HepG2 (cell line): ENCODE measurements around the gene TM6SF1. TPM values are rescaled to one million over a fixed set of nuclear protein-coding genes. Genes with fewer than 3 reads are reported as not detected.

Experiments used
- ARNTL ChIP-seq: sonication (generic); formaldehyde crosslinking; IDR thresholded peaks from 2 replicates; pipeline ENCODE4 v1.4.0; 2020; ENCODE audit warnings: mild to moderate bottlenecking, missing genetic modification reagents
- ATAD3A ChIP-seq: sonication (generic); formaldehyde crosslinking; IDR thresholded peaks from 2 replicates; pipeline ENCODE4 v1.4.0; 2020; ENCODE audit warnings: missing genetic modification reagents
- HDAC6 ChIP-seq: fragments of 200-600 bp; sonication (generic); IDR thresholded peaks from 2 replicates; pipeline ENCODE4 v1.7.0; 2017; ENCODE audit warnings: mild to moderate bottlenecking, antibody characterized with exemption, low read length, low read depth
- HMGA1 ChIP-seq: sonication (generic); formaldehyde crosslinking; conservative IDR thresholded peaks from 2 replicates; pipeline ENCODE4 v1.4.0; 2020; ENCODE audit warnings: missing genetic modification reagents
- KLF15 ChIP-seq: sonication (generic); formaldehyde crosslinking; IDR thresholded peaks from 2 replicates; pipeline ENCODE4 v1.8.1; 2023; ENCODE audit warnings: borderline replicate concordance, mild to moderate bottlenecking, inconsistent platforms, missing genetic modification reagents, mixed read lengths
- SNRNP70 ChIP-seq: fragments of 200-400 bp; formaldehyde crosslinking; IDR thresholded peaks from 2 replicates; pipeline ENCODE4 v1.6.1; 2017; ENCODE audit warnings: mild to moderate bottlenecking, low read depth, low read length, moderate library complexity
- XBP1 ChIP-seq: sonication (generic); formaldehyde crosslinking; IDR thresholded peaks from 2 replicates; pipeline ENCODE4 v1.5.0; 2020; ENCODE audit warnings: missing genetic modification reagents
- ZBTB4 ChIP-seq: sonication (generic); formaldehyde crosslinking; IDR thresholded peaks from 2 replicates; pipeline ENCODE4 v1.4.0; 2020; ENCODE audit warnings: missing genetic modification reagents, mild to moderate bottlenecking, borderline replicate concordance
- ZNF253 ChIP-seq: sonication (generic); formaldehyde crosslinking; IDR thresholded peaks from 2 replicates; pipeline ENCODE4 v1.8.0; 2022; ENCODE audit warnings: mild to moderate bottlenecking, missing genetic modification reagents, borderline replicate concordance
- ZNF34 ChIP-seq: sonication (generic); formaldehyde crosslinking; IDR thresholded peaks from 2 replicates; pipeline ENCODE4 v1.4.0; 2020; ENCODE audit warnings: mild to moderate bottlenecking, missing genetic modification reagents, borderline replicate concordance
- ZNF468 ChIP-seq: sonication (generic); formaldehyde crosslinking; IDR thresholded peaks from 2 replicates; pipeline ENCODE4 v1.8.0; 2022; ENCODE audit warnings: mild to moderate bottlenecking, moderate library complexity, missing genetic modification reagents
- ZNF879 ChIP-seq: sonication (generic); formaldehyde crosslinking; IDR thresholded peaks from 2 replicates; pipeline ENCODE4 v1.8.1; 2023; ENCODE audit warnings: missing genetic modification reagents
- polyA plus RNA-seq, 8 experiments: library from polyadenylated mRNA; depleted of rRNA in 3 of 8; stranded (reverse) in 7 of 8; unstranded in 1 of 8; fragments of >200 nt; fragmentation: Illumina TruSeq in 4 of 8; extraction: Trizol in 4 of 8; gene quantifications; 2 replicates each; pipeline versions ENCODE4 v1.2.1 to v1.2.3, GENCODE V29; 2011 to 2016; ENCODE audit warnings: low read depth in 4 of 8, missing spikeins in 1 of 8, mixed read lengths in 1 of 8; ENCODE audit not compliant: insufficient read depth in 1 of 8
- total RNA-seq, 5 experiments: library from RNA; depleted of rRNA; stranded (reverse); fragments of >200 nt; fragmentation: Illumina TruSeq; extraction: Trizol; gene quantifications; 2 replicates each; pipeline ENCODE4 v1.2.3, GENCODE V29; 2016; ENCODE audit warnings: low read depth in 1 of 5
- TF ChIP-seq, protein P1 (sequence below): sonication (generic); formaldehyde crosslinking; IDR thresholded peaks from 2 replicates; pipeline ENCODE4 v1.4.0; 2020; ENCODE audit warnings: missing genetic modification reagents
- TF ChIP-seq, protein P2 (sequence below): sonication (generic); formaldehyde crosslinking; IDR thresholded peaks from 2 replicates; pipeline ENCODE4 v1.8.1; 2023; ENCODE audit warnings: missing genetic modification reagents, mild to moderate bottlenecking, borderline replicate concordance
- TF ChIP-seq, protein P3 (sequence below): sonication (generic); formaldehyde crosslinking; IDR thresholded peaks from 2 replicates; pipeline ENCODE4 v1.5.1; 2020; ENCODE audit warnings: missing genetic modification reagents, mild to moderate bottlenecking, borderline replicate concordance

Gene TM6SF1
- total and polyA plus RNA-seq, 2 of the 13 experiments (the other 11 are each of a cell fraction or from before 2014, with no cell fraction given), result not detected

GRCh38 chr15:83066734-83067637 is 40.5 kb upstream of the TM6SF1 start, which contains the start of gene BTBD1 (continued):
- TF ChIP-seq, protein P1, sequence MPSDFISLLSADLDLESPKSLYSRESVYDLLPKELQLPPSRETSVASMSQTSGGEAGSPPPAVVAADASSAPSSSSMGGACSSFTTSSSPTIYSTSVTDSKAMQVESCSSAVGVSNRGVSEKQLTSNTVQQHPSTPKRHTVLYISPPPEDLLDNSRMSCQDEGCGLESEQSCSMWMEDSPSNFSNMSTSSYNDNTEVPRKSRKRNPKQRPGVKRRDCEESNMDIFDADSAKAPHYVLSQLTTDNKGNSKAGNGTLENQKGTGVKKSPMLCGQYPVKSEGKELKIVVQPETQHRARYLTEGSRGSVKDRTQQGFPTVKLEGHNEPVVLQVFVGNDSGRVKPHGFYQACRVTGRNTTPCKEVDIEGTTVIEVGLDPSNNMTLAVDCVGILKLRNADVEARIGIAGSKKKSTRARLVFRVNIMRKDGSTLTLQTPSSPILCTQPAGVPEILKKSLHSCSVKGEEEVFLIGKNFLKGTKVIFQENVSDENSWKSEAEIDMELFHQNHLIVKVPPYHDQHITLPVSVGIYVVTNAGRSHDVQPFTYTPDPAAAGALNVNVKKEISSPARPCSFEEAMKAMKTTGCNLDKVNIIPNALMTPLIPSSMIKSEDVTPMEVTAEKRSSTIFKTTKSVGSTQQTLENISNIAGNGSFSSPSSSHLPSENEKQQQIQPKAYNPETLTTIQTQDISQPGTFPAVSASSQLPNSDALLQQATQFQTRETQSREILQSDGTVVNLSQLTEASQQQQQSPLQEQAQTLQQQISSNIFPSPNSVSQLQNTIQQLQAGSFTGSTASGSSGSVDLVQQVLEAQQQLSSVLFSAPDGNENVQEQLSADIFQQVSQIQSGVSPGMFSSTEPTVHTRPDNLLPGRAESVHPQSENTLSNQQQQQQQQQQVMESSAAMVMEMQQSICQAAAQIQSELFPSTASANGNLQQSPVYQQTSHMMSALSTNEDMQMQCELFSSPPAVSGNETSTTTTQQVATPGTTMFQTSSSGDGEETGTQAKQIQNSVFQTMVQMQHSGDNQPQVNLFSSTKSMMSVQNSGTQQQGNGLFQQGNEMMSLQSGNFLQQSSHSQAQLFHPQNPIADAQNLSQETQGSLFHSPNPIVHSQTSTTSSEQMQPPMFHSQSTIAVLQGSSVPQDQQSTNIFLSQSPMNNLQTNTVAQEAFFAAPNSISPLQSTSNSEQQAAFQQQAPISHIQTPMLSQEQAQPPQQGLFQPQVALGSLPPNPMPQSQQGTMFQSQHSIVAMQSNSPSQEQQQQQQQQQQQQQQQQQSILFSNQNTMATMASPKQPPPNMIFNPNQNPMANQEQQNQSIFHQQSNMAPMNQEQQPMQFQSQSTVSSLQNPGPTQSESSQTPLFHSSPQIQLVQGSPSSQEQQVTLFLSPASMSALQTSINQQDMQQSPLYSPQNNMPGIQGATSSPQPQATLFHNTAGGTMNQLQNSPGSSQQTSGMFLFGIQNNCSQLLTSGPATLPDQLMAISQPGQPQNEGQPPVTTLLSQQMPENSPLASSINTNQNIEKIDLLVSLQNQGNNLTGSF (CRISPR knock-in tag), result peak; percentile 77
- TF ChIP-seq HDAC6, result no peak
- no peak for TF ChIP-seq ZNF34
- TF ChIP-seq, protein P2, sequence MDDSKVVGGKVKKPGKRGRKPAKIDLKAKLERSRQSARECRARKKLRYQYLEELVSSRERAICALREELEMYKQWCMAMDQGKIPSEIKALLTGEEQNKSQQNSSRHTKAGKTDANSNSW (CRISPR knock-in tag), result 0 out of 2 replicates have a peak, but pooled peaks have one; percentile 28
- TF ChIP-seq, protein P3, sequence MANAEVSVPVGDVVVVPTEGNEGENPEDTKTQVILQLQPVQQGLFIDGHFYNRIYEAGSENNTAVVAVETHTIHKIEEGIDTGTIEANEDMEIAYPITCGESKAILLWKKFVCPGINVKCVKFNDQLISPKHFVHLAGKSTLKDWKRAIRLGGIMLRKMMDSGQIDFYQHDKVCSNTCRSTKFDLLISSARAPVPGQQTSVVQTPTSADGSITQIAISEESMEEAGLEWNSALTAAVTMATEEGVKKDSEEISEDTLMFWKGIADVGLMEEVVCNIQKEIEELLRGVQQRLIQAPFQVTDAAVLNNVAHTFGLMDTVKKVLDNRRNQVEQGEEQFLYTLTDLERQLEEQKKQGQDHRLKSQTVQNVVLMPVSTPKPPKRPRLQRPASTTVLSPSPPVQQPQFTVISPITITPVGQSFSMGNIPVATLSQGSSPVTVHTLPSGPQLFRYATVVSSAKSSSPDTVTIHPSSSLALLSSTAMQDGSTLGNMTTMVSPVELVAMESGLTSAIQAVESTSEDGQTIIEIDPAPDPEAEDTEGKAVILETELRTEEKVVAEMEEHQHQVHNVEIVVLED (CRISPR knock-in tag), result peak; percentile 83
- no peak for TF ChIP-seq HMGA1 (CRISPR knock-in tag)
- TF ChIP-seq ZNF253 (CRISPR knock-in tag), result no peak
- TF ChIP-seq ARNTL (CRISPR knock-in tag), result 0 out of 2 replicates have a peak, but pooled peaks have one; percentile 39
- TF ChIP-seq SNRNP70, result no peak
- TF ChIP-seq ZNF879 (CRISPR knock-in tag), result peak; percentile 51; the same call in 1 of the 2 replicates
- TF ChIP-seq ZNF468 (CRISPR knock-in tag), result no peak
- TF ChIP-seq ATAD3A (CRISPR knock-in tag), result no peak
- no peak for TF ChIP-seq XBP1
- TF ChIP-seq ZBTB4, result no peak
- no peak; the same call in 1 of the 2 replicates for TF ChIP-seq KLF15
